Measurements from ENCODE around the gene THAP11. TPM values are rescaled to one million over a fixed set of nuclear protein-coding genes. Genes with fewer than 3 reads are reported as not detected.
A peak's percentile ranks its signal among the peaks of the same experiment; 100 is the strongest.

Gene THAP11
- total RNA-seq, 4 donors from 2014 or later = 61.3 to 102 (median 75.9) TPM

DNA sequence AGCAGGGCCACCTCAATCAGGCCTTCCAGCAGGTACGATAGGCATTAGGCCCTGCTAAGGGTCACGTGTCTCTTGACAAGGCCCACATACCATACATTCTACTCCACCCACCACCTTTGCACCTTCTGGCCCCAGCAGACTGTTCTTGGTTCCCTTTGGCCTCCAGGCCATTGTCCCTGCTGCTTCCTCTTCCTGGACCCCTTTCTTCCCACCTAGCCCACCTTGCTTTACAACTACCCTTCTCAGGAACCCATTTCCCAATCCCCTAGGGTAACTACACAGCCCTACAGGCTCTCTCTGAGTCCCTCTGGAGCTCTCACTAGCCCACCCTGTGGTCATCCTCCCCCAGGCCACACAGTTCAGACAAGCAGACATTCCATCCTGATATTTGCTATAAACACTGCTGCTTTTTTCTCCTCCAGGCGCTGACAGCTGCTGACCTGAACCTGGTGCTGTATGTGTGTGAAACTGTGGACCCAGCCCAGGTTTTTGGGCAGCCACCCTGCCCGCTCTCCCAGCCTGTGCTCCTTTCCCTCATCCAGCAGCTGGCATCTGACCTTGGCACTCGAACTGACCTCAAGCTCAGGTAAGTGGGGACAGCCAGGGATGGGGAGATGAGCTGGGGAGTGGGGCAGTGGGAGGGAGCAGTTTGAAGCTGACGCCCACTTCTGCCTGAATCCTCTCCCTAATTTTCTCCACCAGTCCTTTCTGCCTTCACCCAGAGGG is 41.2 kb downstream of the THAP11 start:
- intact Hi-C loops (cut with DNase I; ENCODE audit: low total_unique reads) = loop anchor here (5.0 kb wide), 1 partner anchor 44 kb away; no protein-coding TSS in a partner anchor
- TF ChIP-seq, protein P1, sequence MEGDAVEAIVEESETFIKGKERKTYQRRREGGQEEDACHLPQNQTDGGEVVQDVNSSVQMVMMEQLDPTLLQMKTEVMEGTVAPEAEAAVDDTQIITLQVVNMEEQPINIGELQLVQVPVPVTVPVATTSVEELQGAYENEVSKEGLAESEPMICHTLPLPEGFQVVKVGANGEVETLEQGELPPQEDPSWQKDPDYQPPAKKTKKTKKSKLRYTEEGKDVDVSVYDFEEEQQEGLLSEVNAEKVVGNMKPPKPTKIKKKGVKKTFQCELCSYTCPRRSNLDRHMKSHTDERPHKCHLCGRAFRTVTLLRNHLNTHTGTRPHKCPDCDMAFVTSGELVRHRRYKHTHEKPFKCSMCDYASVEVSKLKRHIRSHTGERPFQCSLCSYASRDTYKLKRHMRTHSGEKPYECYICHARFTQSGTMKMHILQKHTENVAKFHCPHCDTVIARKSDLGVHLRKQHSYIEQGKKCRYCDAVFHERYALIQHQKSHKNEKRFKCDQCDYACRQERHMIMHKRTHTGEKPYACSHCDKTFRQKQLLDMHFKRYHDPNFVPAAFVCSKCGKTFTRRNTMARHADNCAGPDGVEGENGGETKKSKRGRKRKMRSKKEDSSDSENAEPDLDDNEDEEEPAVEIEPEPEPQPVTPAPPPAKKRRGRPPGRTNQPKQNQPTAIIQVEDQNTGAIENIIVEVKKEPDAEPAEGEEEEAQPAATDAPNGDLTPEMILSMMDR (IDR thresholded peaks at IDR 0.05) = no peak
- TF ChIP-seq POLR2A (IDR thresholded peaks at IDR 0.05) = no peak
- H3K4me3 ChIP-seq (ENCODE audit: low read depth, poor library complexity, severe bottlenecking) = no peak overlapping the region
- DNase-seq (ENCODE audit: low spot score in 2 of 2) = no peak
- WGBS, 2 donors = 75 to 79% methylated on average over 6 of the region's 6 CpGs

DNA sequence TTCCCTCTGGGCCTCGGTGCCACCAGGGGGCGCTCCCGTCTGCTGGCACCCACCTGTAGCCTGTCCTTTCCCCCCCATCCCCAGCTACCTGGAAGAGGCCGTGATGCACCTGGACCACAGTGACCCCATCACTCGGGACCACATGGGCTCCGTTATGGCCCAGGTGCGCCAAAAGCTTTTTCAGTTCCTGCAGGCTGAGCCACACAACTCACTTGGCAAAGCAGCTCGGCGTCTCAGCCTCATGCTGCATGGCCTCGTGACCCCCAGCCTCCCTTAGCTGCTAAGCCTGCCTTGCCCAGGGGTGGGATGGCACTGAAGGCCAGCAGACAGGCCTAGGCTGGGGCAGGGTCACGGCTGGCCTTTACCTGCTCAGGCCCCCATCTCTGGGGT is 41.7 kb downstream of the THAP11 start:
- intact Hi-C loops (cut with DNase I; ENCODE audit: low total_unique reads) = loop anchor here (5.0 kb wide), 1 partner anchor 43 kb away; no protein-coding TSS in a partner anchor
- 47 to 55% methylated on average over 8 to 11 of the region's 11 CpGs for WGBS, 2 donors
- peak in 1 of 2 donors; percentile 87 for DNase-seq (ENCODE audit: low spot score in 2 of 2)
- no peak overlapping the region for H3K4me3 ChIP-seq (ENCODE audit: low read depth, poor library complexity, severe bottlenecking)
- no peak for TF ChIP-seq POLR2A (IDR thresholded peaks at IDR 0.05)
- TF ChIP-seq, protein P1 (IDR thresholded peaks at IDR 0.05) = peak in 1 of 3 donors; percentile 8

DNA sequence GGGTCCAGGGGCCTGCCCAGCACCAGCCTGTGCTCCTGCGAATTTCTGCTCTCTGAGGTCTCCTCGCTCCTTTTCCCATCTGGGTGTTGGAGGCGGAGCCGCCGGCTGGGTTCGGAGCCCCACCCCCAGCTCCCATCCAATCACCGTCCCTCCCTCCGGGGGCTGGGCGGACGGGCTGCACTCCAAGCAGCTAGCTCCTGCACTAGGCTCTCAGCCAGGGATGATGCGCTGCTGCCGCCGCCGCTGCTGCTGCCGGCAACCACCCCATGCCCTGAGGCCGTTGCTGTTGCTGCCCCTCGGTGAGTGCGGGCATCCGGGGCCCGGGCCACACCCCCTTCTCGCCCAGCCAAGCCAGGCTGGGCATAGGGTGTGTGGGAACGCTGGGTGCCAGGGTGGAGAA is 42.6 kb downstream of the THAP11 start, which contains the start of gene NRN1L:
NRN1L (plus strand) TSS at position 202 of the 400 bp plus-strand sequence; CDS start at position 221, 19 bp downstream.
- intact Hi-C loops (cut with DNase I; ENCODE audit: low total_unique reads) = loop anchor here (5.0 kb wide), 1 partner anchor 43 kb away; no protein-coding TSS in a partner anchor
- 0 to 24% methylated on average over 10 to 22 of the region's 22 CpGs for WGBS, 2 donors
- H3K4me3 ChIP-seq (ENCODE audit: low read depth, poor library complexity, severe bottlenecking) = no peak within 1 kb of the TSS
- TF ChIP-seq, protein P1 (IDR thresholded peaks at IDR 0.05) = no peak
- no peak for TF ChIP-seq POLR2A (IDR thresholded peaks at IDR 0.05)
- DNase-seq (ENCODE audit: low spot score in 2 of 2) = peak; percentile 75 to 97

DNA sequence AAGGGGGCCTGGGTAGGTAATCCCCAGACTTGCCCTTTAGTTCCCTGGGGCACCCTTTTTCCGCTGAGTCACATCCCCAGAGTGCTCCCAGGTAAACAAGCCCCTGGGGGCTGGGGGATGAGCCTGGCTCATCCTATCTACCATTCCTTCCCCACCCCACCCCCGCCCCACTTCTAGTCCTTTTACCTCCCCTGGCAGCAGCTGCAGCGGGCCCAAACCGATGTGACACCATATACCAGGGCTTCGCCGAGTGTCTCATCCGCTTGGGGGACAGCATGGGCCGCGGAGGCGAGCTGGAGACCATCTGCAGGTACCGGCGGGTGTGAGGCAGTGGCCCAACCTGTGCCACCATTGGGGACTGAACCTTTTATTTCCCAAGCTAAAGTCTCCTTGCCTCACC is 43.4 kb downstream of the THAP11 start:
- no peak for TF ChIP-seq POLR2A (IDR thresholded peaks at IDR 0.05)
- TF ChIP-seq, protein P1 (IDR thresholded peaks at IDR 0.05) = no peak
- H3K4me3 ChIP-seq (ENCODE audit: low read depth, poor library complexity, severe bottlenecking) = no peak overlapping the region
- intact Hi-C loops (cut with DNase I; ENCODE audit: low total_unique reads) = no loop called here
- 91 to 95% methylated on average over 12 of the region's 12 CpGs for WGBS, 2 donors
- DNase-seq (ENCODE audit: low spot score in 2 of 2) = no peak

DNA sequence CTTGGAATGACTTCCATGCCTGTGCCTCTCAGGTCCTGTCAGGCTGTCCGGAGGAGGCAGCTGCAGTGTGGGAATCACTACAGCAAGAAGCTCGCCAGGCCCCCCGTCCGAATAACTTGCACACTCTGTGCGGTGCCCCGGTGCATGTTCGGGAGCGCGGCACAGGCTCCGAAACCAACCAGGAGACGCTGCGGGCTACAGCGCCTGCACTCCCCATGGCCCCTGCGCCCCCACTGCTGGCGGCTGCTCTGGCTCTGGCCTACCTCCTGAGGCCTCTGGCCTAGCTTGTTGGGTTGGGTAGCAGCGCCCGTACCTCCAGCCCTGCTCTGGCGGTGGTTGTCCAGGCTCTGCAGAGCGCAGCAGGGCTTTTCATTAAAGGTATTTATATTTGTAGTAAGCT is 43.9 kb downstream of the THAP11 start:
- TF ChIP-seq POLR2A (IDR thresholded peaks at IDR 0.05) = no peak
- TF ChIP-seq, protein P1 (IDR thresholded peaks at IDR 0.05) = no peak
- intact Hi-C loops (cut with DNase I; ENCODE audit: low total_unique reads) = no loop called here
- no peak for DNase-seq (ENCODE audit: low spot score in 2 of 2)
- no peak overlapping the region for H3K4me3 ChIP-seq (ENCODE audit: low read depth, poor library complexity, severe bottlenecking)
- WGBS, 2 donors = 96% methylated on average over 7 to 12 of the region's 19 CpGs
